Right hindlimb (tissue), 1 donor: ENCODE data around the gene DOCK8.

ENCODE experiments used
- DNase-seq: peaks from one replicate; pipeline ENCODE4 v3.0.0-alpha.2; 2018

DOCK8 gene

DNA sequence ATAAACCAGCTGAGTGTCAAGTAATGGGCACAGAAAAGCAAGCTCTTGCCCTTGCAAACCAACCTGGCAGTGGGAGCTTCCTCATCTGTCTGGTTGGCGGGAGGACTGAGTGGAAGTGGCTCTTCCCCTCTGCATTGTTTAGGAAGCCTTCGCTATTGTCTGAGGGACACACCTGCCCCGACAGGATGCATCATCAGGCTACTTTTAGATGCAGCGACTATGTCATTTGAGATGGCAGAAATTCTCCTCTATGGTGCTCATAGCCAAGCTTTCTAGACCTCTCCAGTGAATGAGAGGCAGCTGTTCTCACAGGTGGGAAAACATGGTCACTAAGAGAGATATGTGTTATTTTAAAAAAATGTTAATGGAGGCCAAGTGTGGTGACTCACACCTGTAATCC is 104.0 kb downstream of the DOCK8 start:
- DNase-seq = no peak

GRCh38 chr9:324971-325370 is 110.3 kb downstream of the DOCK8 start:
- no peak for DNase-seq

DNA sequence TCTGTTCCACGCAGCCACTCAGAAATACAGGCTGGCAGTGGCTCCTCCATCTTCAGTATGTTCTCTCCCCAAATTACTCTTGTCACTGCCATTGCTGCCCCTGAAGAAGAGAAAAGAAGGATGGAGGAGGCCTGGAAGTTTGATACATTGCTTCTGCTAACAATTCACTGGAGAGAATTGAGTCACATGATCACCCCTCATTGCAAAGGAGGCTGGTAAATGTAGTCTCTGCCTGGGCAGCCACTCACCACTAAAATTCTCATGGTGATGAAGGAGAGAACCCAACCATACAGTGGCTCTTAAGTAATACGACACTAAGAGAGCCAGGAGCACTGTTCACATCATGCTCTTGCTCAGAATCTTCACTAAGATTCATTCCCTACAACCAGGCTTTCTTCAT is 112.0 kb downstream of the DOCK8 start:
- no peak for DNase-seq

- DNase-seq = no peak
Measured at GRCh38 chr9:328453-328852, 113.8 kb downstream of the DOCK8 start.

DNA sequence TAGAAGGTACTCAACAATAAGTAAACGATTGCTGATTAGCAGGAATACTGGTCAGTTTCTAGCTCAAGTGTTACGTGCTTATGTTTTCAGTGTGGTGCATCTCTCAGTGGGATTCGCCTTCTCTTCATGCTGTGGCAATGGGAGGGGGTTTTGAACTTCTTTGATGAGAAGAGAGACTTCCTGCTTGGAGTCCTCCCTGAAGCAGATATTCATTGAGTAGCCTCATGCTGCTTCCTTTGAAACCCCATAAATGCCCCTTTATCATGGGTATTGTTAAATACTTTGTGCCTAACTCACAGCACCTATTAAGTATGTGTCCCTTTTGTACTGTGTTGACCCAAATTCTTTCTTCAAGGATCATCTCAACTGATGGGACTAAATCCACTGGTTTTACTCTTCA is 116.5 kb downstream of the DOCK8 start:
- no peak for DNase-seq

DNA sequence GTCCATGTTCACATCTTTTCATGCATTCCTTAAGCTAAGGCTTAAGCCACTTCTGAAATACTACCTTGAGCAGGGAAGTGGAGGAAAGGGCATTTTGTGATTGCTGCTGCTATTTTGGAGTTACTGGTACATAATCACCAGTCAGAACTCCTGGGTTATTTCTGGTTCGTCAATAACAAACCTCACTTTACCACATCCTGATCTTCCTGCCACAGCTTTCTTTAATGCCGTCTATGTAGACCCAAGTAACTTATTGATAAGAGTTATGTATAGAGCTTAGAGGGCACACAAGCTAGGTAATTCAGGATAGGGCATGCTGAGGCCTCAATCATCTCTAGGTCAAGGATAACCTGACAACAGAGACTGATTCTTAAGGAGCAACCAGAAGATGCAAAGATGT is 120.7 kb downstream of the DOCK8 start:
- no peak for DNase-seq

GRCh38 chr9:336039-336438 is 121.4 kb downstream of the DOCK8 start:
- no peak for DNase-seq

DNA sequence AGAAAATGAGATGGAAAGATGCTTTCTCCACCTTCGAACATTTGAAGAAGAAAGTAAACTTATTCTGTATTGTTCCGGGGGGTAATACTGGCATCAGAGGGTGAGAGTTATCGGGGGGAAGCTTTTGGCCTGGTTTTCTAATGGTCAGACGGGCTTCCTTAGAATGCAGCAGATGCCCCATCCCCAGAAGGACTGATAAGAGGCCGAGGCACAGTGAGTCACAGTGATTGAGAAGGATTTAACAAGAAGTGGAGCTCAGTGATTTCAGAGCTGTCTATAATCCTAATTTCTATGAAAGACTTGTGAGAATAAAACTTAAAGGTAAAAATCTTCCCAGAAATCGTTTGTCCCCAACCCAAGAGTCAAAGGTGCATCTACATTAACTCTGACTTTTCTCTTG is 123.9 kb downstream of the DOCK8 start:
- no peak for DNase-seq

- DNase-seq = no peak
Measured at GRCh38 chr9:341634-342421, 127.2 kb downstream of the DOCK8 start.

- DNase-seq = no peak
Measured at GRCh38 chr9:343773-344172, 129.1 kb downstream of the DOCK8 start.

DNA sequence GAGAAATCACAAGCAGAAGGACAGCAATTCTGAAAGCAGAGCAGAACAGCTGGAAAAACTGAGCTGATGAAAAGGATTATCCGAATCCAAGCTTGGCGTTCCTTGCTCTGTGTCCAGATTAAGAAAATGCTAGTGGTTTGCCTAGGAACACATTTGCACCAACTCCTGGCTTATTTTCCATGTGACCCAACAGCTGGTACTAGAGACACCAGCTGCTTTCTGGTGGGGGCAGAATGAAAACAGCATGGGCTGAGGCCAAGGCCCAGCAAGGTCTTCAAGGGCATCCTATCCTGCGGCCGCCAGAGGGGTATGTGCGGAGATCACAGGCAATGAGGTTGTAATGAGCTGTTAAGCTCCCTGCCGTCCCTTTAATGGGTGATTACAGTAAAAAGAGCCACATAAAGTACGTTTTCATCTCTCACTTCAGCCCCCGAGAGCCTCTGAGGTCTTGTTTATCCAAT is 131.5 kb downstream of the DOCK8 start:
- DNase-seq = peak; percentile 74

DNA sequence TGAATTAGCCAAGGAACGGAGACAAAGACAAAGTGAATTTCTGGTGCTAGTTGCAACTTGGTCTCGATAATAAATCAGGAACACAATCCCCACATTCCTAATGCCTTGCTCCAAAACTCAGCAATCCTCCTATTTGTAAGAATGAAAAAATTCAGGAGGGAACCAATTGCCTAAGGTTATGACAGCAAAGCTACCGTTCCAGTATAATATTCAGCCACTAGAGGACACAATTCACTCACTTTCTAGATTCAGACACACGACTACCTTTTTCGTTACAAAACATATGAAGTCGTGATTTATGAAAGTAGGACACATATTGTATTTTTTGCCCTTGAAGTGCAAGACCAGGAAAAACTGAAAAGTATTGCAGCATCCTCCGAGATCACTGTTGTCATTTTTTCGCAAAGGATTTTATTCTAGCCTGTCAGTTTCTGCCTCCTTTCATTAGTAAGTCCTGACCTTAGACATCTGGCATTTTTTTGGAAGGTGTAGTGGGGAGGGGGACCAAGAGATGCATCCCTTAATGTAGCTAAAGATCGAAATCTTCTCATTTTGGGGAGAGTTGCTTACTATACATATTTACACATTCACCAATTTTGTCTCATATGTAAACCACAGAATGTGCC is 133.1 kb downstream of the DOCK8 start:
- DNase-seq = no peak

DNA sequence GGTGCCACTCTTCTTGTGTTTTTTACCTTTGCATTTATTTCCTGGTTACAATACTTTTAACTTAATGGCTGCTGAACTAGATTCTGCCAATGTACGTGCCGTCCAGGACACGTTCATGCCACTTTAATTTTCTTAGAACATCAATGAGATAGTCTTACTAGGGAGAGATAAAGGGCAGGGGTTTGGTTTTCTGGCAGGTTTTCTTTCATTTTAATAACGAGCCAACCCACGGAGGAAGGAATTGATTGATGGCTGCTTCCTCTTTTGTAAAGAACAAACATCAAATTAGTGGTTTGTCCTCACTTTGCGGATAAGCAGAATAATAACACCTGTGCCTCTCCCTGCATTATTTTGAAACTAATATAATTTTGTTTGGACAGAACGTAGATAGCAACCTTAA is 135.7 kb downstream of the DOCK8 start:
- no peak for DNase-seq

DNA sequence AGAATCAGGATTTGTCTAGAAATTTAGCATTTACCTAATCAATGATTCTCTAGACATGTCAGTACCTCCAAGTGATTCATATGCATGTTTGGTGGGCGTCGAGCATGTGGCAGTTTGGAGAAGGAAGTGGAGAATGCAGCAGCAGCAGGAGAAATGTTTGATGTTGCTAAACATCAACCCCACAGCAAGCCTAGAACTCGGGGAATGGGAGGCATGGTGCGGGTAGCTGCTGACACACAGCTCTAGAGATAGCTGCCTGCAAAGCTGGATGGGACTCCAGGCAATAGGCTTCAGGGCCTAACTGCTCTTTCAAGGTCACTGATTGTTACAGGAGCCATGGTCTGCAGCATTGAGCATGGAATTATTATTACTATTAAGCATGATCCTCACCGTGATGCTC is 137.3 kb downstream of the DOCK8 start:
- DNase-seq = no peak

GRCh38 chr9:353077-353476 is 138.4 kb downstream of the DOCK8 start:
- no peak for DNase-seq

DNA sequence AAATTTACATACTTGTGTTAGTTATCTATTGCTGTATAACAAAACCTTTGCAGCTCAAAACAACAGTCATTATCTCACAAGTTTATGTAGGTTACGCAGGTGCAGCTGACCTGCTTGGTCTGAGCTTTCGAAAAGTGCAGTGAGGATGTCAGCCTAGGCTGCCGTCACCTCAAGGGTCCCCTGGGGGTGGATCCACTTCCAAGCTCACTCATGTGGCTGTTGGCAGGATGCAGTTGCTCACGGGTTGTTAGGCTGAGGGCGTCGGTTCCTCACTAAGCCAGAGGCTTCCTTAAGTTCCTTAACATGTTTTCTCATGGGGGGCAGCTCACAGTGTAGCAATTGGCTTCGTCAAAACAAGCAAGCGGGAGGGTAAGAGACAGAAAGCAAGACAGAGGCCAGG is 139.8 kb downstream of the DOCK8 start:
- no peak for DNase-seq

- DNase-seq = no peak
Measured at GRCh38 chr9:357560-357959, 142.9 kb downstream of the DOCK8 start.

DNA sequence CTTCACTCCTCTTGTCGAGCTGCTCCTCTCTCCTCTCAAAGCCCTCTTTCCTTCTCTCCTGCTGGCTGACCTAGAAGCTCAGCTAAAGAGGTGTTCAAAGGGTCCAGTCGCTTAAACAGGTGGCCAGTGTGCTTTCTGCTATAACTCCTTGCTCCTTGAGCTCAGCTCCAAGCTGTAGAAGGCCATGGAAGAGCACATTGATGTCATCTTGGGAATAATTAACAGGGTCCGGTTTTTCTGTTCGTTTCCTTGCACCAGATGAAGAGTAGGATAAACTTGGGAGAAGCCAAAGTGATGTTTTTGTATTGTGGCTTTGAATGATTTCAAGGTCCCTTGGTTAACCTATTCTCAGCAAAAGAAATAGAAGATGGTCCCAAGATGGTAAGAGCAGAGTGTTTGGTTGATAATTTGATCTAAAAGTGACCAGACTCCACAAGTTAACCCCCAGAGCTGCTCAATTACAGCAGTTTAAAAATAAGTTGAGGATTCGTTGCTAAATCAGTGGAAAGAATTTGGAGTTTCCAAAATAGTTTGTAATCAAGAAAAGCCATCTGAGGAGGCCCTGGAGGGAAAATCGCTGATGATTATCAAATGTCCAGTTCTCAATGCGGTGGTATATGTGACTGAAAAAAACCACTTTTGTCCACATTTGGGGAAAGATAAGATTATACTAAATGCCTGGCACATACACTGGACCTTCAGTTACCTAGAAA is 148.1 kb downstream of the DOCK8 start:
- no peak for DNase-seq

- no peak for DNase-seq
Measured at GRCh38 chr9:363274-363612, 148.6 kb downstream of the DOCK8 start.

DNA sequence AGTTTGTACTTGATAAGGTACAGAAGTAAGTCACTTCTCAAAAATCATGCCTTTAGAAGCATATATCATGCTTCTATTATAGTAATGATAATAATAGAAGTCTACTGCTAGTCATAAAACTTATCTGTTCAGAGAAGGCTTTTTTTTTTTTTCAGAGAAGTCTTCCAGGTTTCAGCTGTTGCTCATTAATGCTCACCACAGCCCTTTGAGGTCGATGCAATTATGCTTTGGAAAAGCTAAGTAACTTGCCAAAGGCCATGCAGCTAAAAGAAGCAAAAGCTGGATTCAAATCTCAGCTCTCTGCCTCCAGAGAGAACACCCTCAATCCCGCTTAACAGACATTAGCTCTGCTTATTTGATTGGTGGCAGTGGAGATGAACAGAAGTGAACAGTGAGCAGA is 150.8 kb downstream of the DOCK8 start:
- no peak for DNase-seq

DNA sequence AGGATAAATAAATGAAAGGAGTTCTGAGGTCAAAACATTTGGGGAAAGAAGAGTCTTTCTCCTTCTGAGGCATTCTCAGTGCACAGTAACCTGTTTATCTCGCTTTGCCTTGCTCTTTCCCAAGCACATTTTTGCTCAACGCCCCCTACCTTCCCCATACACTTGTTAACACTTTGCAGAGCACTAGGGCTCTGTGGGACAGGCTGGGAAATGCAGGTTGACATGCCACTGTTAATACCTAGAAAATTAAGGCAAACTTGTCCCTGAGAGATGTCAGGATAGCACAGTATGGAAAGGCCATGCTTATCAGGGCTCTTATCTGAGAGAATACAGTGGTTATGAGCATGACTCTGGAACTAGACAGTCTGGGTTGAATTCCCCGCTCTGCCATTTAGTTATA is 152.0 kb downstream of the DOCK8 start:
- DNase-seq = no peak

DNA sequence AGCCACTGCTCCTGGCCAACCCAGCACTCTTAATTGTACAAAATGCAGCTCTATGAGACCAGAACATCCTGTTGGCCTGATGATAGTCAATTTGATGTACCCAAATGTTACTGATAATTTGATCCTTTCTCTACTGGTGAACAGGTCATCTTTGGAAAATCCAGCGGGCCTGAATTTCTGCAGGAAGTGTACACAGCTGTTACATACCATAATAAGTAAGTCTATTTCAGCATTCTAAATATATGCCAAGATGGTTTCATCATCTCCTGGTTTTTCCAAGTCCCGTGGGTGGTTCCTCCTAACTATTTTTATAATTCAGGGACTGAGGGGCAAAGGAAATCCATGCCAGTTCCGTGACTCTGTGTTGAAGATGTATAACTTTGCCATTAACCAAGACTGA is 155.4 kb downstream of the DOCK8 start:
- DNase-seq = no peak

- DNase-seq = no peak
Measured at GRCh38 chr9:371349-371748, 156.7 kb downstream of the DOCK8 start.

GRCh38 chr9:372128-372527 is 157.5 kb downstream of the DOCK8 start:
- peak; percentile 72 for DNase-seq
